HG03460 (cell line): ENCODE results near the gene MAP2K6.

Experiments used
- ATAC-seq: cut with Tn5 transposase; IDR thresholded peaks from one replicate; pipeline ENCODE4 v1.9.1; 2021; ENCODE audit not compliant: unreplicated experiment

Gene MAP2K6

GRCh38 chr17:69486779-69487637 is 72.5 kb downstream of the MAP2K6 start:
- no peak for ATAC-seq

- ATAC-seq, result no peak
These were observed 74.8 kb downstream of the MAP2K6 start for GRCh38 chr17:69489313-69489712.

GRCh38 chr17:69492410-69493071 is 78.0 kb downstream of the MAP2K6 start:
- ATAC-seq, result no peak

- ATAC-seq, result no peak
These were observed 81.3 kb downstream of the MAP2K6 start for GRCh38 chr17:69495787-69496186.

GRCh38 chr17:69497161-69497560 is 82.7 kb downstream of the MAP2K6 start:
- ATAC-seq, result no peak

- ATAC-seq, result no peak
These were observed 84.8 kb downstream of the MAP2K6 start for GRCh38 chr17:69499318-69499717.

GRCh38 chr17:69500911-69501429 is 86.5 kb downstream of the MAP2K6 start:
- no peak for ATAC-seq

- ATAC-seq, result peak; percentile 39
These were observed 87.3 kb downstream of the MAP2K6 start for GRCh38 chr17:69501591-69502468.

GRCh38 chr17:69503711-69504110 is 89.2 kb downstream of the MAP2K6 start:
- peak; percentile 79 for ATAC-seq

- ATAC-seq, result no peak
These were observed 91.2 kb downstream of the MAP2K6 start for GRCh38 chr17:69505740-69506139.

GRCh38 chr17:69506489-69506888 is 92.0 kb downstream of the MAP2K6 start:
- no peak for ATAC-seq

GRCh38 chr17:69508814-69509213 is 94.3 kb downstream of the MAP2K6 start:
- no peak for ATAC-seq

- ATAC-seq, result no peak
These were observed 96.8 kb downstream of the MAP2K6 start for GRCh38 chr17:69511250-69511649.

GRCh38 chr17:69512946-69513345 is 98.4 kb downstream of the MAP2K6 start:
- no peak for ATAC-seq

- ATAC-seq, result no peak
These were observed 101.7 kb downstream of the MAP2K6 start for GRCh38 chr17:69516225-69516624.

GRCh38 chr17:69516911-69517310 is 102.4 kb downstream of the MAP2K6 start:
- ATAC-seq, result peak; percentile 88

GRCh38 chr17:69518951-69519350 is 104.5 kb downstream of the MAP2K6 start:
- ATAC-seq, result no peak

GRCh38 chr17:69523244-69523861 is 108.9 kb downstream of the MAP2K6 start:
- peak; percentile 79 for ATAC-seq

- no peak for ATAC-seq
These were observed 110.4 kb downstream of the MAP2K6 start for GRCh38 chr17:69524854-69525253.

GRCh38 chr17:69525920-69526841 is 111.7 kb downstream of the MAP2K6 start:
- ATAC-seq, result no peak
